Measurements from ENCODE around the gene ERI3.

DNA sequence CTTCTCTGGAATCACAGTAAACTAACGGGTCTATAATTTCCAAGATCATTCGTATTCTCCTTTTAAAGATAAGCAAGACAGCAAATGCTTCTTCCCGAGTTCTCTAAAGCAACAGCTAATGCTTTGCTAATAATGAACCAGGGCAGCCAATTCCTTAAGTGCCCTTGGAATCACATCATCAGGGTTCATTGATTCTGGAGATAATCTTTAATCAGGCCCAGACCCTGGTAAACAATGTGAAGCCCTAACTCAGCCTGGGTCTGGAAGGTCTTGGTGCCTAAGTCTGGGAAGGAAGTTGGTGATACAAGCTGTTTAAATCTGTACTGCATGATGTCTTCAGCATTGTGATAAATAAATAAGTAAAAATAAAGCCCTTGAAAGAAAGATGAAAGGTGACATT, 18.4 kb downstream of the ERI3 start:
- TF ChIP-seq CTCF (IDR thresholded peaks at IDR 0.05; ENCODE audit: poor library complexity, severe bottlenecking) (no peak), MXI1 (conservative IDR thresholded peaks at IDR 0.05; ENCODE audit: poor library complexity, severe bottlenecking) (no peak), EP300 (conservative IDR thresholded peaks at IDR 0.05; ENCODE audit: poor library complexity, severe bottlenecking) (no peak), EZH2 (IDR thresholded peaks at IDR 0.05; ENCODE audit: borderline replicate concordance, insufficient read depth, low read length, poor library complexity, severe bottlenecking) (no peak), RAD21 (conservative IDR thresholded peaks at IDR 0.05) (no peak), POLR2AphosphoS5 (IDR thresholded peaks at IDR 0.05) (no peak), TAF1 (IDR thresholded peaks at IDR 0.05; ENCODE audit: low read depth) (no peak), SMC3 (conservative IDR thresholded peaks at IDR 0.05; ENCODE audit: poor library complexity) (no peak)
- TF ChIP-seq, protein P1, sequence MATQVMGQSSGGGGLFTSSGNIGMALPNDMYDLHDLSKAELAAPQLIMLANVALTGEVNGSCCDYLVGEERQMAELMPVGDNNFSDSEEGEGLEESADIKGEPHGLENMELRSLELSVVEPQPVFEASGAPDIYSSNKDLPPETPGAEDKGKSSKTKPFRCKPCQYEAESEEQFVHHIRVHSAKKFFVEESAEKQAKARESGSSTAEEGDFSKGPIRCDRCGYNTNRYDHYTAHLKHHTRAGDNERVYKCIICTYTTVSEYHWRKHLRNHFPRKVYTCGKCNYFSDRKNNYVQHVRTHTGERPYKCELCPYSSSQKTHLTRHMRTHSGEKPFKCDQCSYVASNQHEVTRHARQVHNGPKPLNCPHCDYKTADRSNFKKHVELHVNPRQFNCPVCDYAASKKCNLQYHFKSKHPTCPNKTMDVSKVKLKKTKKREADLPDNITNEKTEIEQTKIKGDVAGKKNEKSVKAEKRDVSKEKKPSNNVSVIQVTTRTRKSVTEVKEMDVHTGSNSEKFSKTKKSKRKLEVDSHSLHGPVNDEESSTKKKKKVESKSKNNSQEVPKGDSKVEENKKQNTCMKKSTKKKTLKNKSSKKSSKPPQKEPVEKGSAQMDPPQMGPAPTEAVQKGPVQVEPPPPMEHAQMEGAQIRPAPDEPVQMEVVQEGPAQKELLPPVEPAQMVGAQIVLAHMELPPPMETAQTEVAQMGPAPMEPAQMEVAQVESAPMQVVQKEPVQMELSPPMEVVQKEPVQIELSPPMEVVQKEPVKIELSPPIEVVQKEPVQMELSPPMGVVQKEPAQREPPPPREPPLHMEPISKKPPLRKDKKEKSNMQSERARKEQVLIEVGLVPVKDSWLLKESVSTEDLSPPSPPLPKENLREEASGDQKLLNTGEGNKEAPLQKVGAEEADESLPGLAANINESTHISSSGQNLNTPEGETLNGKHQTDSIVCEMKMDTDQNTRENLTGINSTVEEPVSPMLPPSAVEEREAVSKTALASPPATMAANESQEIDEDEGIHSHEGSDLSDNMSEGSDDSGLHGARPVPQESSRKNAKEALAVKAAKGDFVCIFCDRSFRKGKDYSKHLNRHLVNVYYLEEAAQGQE (IDR thresholded peaks at IDR 0.05; ENCODE audit: borderline replicate concordance): no peak
